NCI-H226 (cell line): ENCODE results near the gene LRRC26.
"Not testable (repeated sequence)": the region's sequence is repeated elsewhere in the genome, so short reads cannot be mapped to it uniquely, and the experiment has no call there.

Source experiments
- DNase-seq: peaks from one replicate; pipeline ENCODE4 v3.0.0-alpha.2; 2015

The LRRC26 gene

GRCh38 chr9:137149363-137149762 lies 20.5 kb downstream of the LRRC26 start:
- no peak for DNase-seq

GRCh38 chr9:137148661-137149060 lies 21.2 kb downstream of the LRRC26 start:
- no peak for DNase-seq

- no peak for DNase-seq
These were observed 21.6 kb downstream of the LRRC26 start for GRCh38 chr9:137148242-137148641.

GRCh38 chr9:137147793-137148160 lies 22.1 kb downstream of the LRRC26 start:
- no peak for DNase-seq

GRCh38 chr9:137147091-137147792 lies 22.6 kb downstream of the LRRC26 start:
- DNase-seq, result no peak

- no peak for DNase-seq
These were observed 23.3 kb downstream of the LRRC26 start for GRCh38 chr9:137146527-137146918.

- no peak for DNase-seq
These were observed 23.9 kb downstream of the LRRC26 start for GRCh38 chr9:137145731-137146526.

- no peak for DNase-seq
These were observed 26.4 kb downstream of the LRRC26 start for GRCh38 chr9:137143459-137143858.

- DNase-seq, result no peak
These were observed 27.6 kb downstream of the LRRC26 start for GRCh38 chr9:137141976-137142936.

- no peak for DNase-seq
These were observed 28.6 kb downstream of the LRRC26 start for GRCh38 chr9:137141050-137141810.

- DNase-seq, result no peak
These were observed 29.5 kb downstream of the LRRC26 start for GRCh38 chr9:137140151-137141012.

- no peak for DNase-seq
These were observed 30.2 kb downstream of the LRRC26 start for GRCh38 chr9:137139468-137140150.

- DNase-seq, result no peak
These were observed 31.0 kb downstream of the LRRC26 start, which contains the start of gene GRIN1 for GRCh38 chr9:137138722-137139467. Gene GRIN1, plus strand, starts transcription at chr9:137139154. Its CDS starts 333 bp downstream, at chr9:137139487.

- DNase-seq, result no peak
These were observed 31.7 kb downstream of the LRRC26 start for GRCh38 chr9:137138058-137138721.

GRCh38 chr9:137136881-137137607 lies 32.8 kb downstream of the LRRC26 start:
- DNase-seq, result no peak

GRCh38 chr9:137136261-137136880 lies 33.5 kb downstream of the LRRC26 start:
- no peak for DNase-seq

- not testable (repeated sequence) for DNase-seq
These were observed 34.7 kb downstream of the LRRC26 start for GRCh38 chr9:137135154-137135553.

GRCh38 chr9:137134191-137134590 lies 35.7 kb downstream of the LRRC26 start:
- DNase-seq, result no peak
